B cell (primary cell): ENCODE measurements around the gene NPAS3. TPM values are rescaled to one million over a fixed set of nuclear protein-coding genes. Genes with fewer than 3 reads are reported as not detected.

Experiments
- ATAC-seq: fragments of 200-7000 bp; cut with Tn5 transposase; one replicate; pipeline ENCODE4 v1.10.0; 2021; ENCODE audit warnings: low read depth, mild to moderate bottlenecking, moderate number of reproducible peaks, moderate library complexity
- CTCF ChIA-PET: fragments of 350-600 bp; sonication (Branson Sonifier 250); formaldehyde crosslinking; loops from one replicate; lab custom pipeline; 2021; ENCODE audit warnings: antibody characterized with exemption, inconsistent platforms; lab: Charles Lee
- POLR2A ChIA-PET: fragments of 350-600 bp; sonication (Branson Sonifier 250); formaldehyde crosslinking; loops from one replicate; lab custom pipeline; 2021; ENCODE audit warnings: antibody characterized with exemption; lab: Charles Lee
- DNase-seq: peaks from one replicate; pipeline ENCODE4 v3.0.0; 2013
- H2AFZ ChIP-seq: 2 replicates; pipeline ENCODE4 v1.6.1; 2012; ENCODE audit warnings: mild to moderate bottlenecking, low read depth, low read length; ENCODE audit not compliant: insufficient read depth, poor library complexity, severe bottlenecking
- H3K27ac ChIP-seq, 2 donors: 1 replicate in 1 of 2; 2 replicates in 1 of 2; pipeline ENCODE4 v1.5.1; 2012 to 2013; ENCODE audit warnings: low read length in 2 of 2, mild to moderate bottlenecking in 2 of 2, moderate library complexity in 1 of 2
- H3K27me3 ChIP-seq, 4 experiments: fragments of 200-600 bp in 1 of 4; sonication (generic) in 1 of 4; replicated peaks in 1 of 4; 1 replicate in 2 of 4; 2 replicates in 2 of 4; pipeline versions ENCODE4 v1.6.1 to v1.7.0; 2013 to 2016; ENCODE audit warnings: low read length in 3 of 4, mild to moderate bottlenecking in 2 of 4, mixed read lengths in 1 of 4, moderate library complexity in 1 of 4; ENCODE audit not compliant: insufficient read depth in 4 of 4, control insufficient read depth in 3 of 4; ENCODE audit errors: control extremely low read depth in 1 of 4
- H3K36me3 ChIP-seq, 2 experiments: replicated peaks in 1 of 2; 1 replicate in 1 of 2; 2 replicates in 1 of 2; pipeline versions ENCODE4 v1.6.1 to v1.7.1; 2013; ENCODE audit warnings: low read length in 1 of 2; ENCODE audit not compliant: insufficient read depth in 2 of 2, control insufficient read depth in 1 of 2; ENCODE audit errors: control extremely low read depth in 1 of 2, extremely low read depth in 1 of 2
- H3K4me1 ChIP-seq, 2 donors: fragments of 200-600 bp in 1 of 2; sonication (generic) in 1 of 2; 1 replicate in 1 of 2; 2 replicates in 1 of 2; pipeline versions ENCODE4 v1.5.1 to v1.6.1; 2013 to 2017; ENCODE audit warnings: low read length in 2 of 2; ENCODE audit not compliant: control insufficient read depth in 2 of 2, insufficient read depth in 2 of 2
- H3K4me2 ChIP-seq: replicated peaks from 2 replicates; pipeline ENCODE3; 2012; ENCODE audit warnings: mild to moderate bottlenecking, low read depth, low read length; ENCODE audit not compliant: poor library complexity, severe bottlenecking
- H3K4me3 ChIP-seq, 5 experiments: fragments of 200-600 bp in 1 of 5; sonication (generic) in 1 of 5; 1 replicate in 3 of 5; 2 replicates in 2 of 5; pipeline versions ENCODE4 v1.5.1 to v1.7.0; 2011 to 2016; ENCODE audit warnings: low read length in 4 of 5, mild to moderate bottlenecking in 4 of 5, low read depth in 2 of 5, control low read depth in 1 of 5, moderate library complexity in 1 of 5; ENCODE audit not compliant: insufficient read depth in 1 of 5; ENCODE audit errors: control extremely low read depth in 1 of 5, extremely low read depth in 1 of 5
- H3K79me2 ChIP-seq: fragments of 200-600 bp; sonication (generic); one replicate; pipeline ENCODE4 v1.6.0; 2016; ENCODE audit warnings: low read length; ENCODE audit not compliant: control insufficient read depth, insufficient read depth
- H3K9ac ChIP-seq: fragments of 200-600 bp; sonication (generic); 2 replicates; pipeline ENCODE4 v1.6.1; 2017; ENCODE audit warnings: mild to moderate bottlenecking, low read length, moderate library complexity
- H3K9me3 ChIP-seq, 3 donors: one replicate each; pipeline versions ENCODE4 v1.6.1 to v1.7.1; 2013; ENCODE audit warnings: low read length in 2 of 3; ENCODE audit not compliant: control insufficient read depth in 2 of 3, insufficient read depth in 1 of 3; ENCODE audit errors: control extremely low read depth in 1 of 3
- H4K20me1 ChIP-seq: 2 replicates; pipeline ENCODE4 v1.6.0; 2012; ENCODE audit warnings: mild to moderate bottlenecking, low read length; ENCODE audit not compliant: insufficient read depth, control insufficient read depth, poor library complexity, severe bottlenecking
- H3K27ac Mint-ChIP-seq: one replicate; pipeline ENCODE4 v1.8.0; 2021; ENCODE audit warnings: mixed read lengths
- H3K27me3 Mint-ChIP-seq: one replicate; pipeline ENCODE4 v1.8.0; 2021; ENCODE audit warnings: mixed read lengths
- H3K4me1 Mint-ChIP-seq: one replicate; pipeline ENCODE4 v1.8.0; 2021; ENCODE audit warnings: mixed read lengths
- H3K4me3 Mint-ChIP-seq: one replicate; pipeline ENCODE4 v1.8.0; 2021; ENCODE audit warnings: mixed read lengths
- H3K9me3 Mint-ChIP-seq: one replicate; pipeline ENCODE4 v1.8.0; 2022; ENCODE audit warnings: mixed read lengths; ENCODE audit not compliant: insufficient read depth
- EZH2 ChIP-seq: IDR thresholded peaks from 2 replicates; pipeline ENCODE4 v1.6.1; 2012; ENCODE audit warnings: borderline replicate concordance, low read depth, mild to moderate bottlenecking, moderate library complexity, low read length; ENCODE audit not compliant: insufficient read depth, poor library complexity, severe bottlenecking
- WGBS: methylation state at CpG from one replicate; pipeline ENCODE4 v1.1.5; 2013; ENCODE audit warnings: missing lambda C conversion rate; ENCODE audit not compliant: insufficient coverage; 5-methylcytosine and 5-hydroxymethylcytosine counted together
- intact Hi-C: fragments of 100-400 bp; cut with micrococcal nuclease; formaldehyde crosslinking; loops from one replicate; pipeline ENCODE4 v1.10.0; 2022
- polyA plus RNA-seq: library from polyadenylated mRNA; depleted of rRNA; stranded (reverse); fragments of >200 nt; gene quantifications from 2 replicates; pipeline ENCODE4 v1.2.3, GENCODE V29; 2012
- total RNA-seq, 2 donors: library from RNA; stranded (reverse); fragments of 120-200 nt in 1 of 2; gene quantifications; 1 replicate in 1 of 2; 2 replicates in 1 of 2; pipeline versions ENCODE4 v1.2.3 to v1.2.4, GENCODE V29; 2013 to 2022
- TF ChIP-seq, protein P1 (sequence below): fragments of 200-600 bp; IDR thresholded peaks from one replicate; pipeline ENCODE4 v1.8.0; 2022; ENCODE audit warnings: antibody characterized with exemption, mild to moderate bottlenecking

Gene NPAS3
- total and polyA plus RNA-seq, 2 donors (not counting 1 experiment from before 2014, with no cell fraction given): not detected

DNA sequence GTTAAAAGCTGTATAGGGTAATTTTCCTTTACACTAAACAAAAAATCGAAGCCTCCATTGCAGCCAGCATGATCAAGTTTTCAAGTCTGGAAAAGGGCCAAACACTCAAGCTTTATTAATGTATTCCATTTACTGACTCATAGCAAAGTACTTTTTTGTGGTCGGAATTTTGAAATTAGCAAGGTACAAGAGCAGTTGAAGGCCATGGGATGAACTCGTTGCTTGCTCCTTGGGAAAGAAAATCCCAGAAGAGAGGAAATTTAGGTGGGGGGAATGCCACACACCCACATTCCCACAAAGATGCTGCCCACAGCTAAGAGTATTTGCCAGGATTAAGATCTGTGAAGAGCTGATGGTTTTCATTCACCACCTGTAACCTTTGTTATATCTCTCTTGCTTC, 678.5 kb downstream of the NPAS3 start:
- Histone ChIP-seq H3K4me3 (no peak overlapping the region), H4K20me1 (no peaks in the 10 kb centered on the region), H3K4me1 (no peaks in the 10 kb centered on the region), H3K9me3 (no peaks in the 10 kb centered on the region), H2AFZ (no peak overlapping the region), H3K27ac (no peak overlapping the region), H3K79me2 (no peaks in the 10 kb centered on the region), H3K4me2 (no peak overlapping the region), H3K27me3 (no peaks in the 10 kb centered on the region), H3K9ac (no peak overlapping the region), H3K36me3 (no peaks in the 10 kb centered on the region)
- no CpG with 5 or more reads among the region's 3 CpGs for WGBS
- no peaks in the 10 kb centered on the region for H3K9me3 Mint-ChIP-seq
- no peak for DNase-seq
- no peaks in the 10 kb centered on the region for H3K27me3 Mint-ChIP-seq
- H3K4me1 Mint-ChIP-seq: no peaks in the 10 kb centered on the region
- TF ChIP-seq EZH2: no peak
- TF ChIP-seq, protein P1, sequence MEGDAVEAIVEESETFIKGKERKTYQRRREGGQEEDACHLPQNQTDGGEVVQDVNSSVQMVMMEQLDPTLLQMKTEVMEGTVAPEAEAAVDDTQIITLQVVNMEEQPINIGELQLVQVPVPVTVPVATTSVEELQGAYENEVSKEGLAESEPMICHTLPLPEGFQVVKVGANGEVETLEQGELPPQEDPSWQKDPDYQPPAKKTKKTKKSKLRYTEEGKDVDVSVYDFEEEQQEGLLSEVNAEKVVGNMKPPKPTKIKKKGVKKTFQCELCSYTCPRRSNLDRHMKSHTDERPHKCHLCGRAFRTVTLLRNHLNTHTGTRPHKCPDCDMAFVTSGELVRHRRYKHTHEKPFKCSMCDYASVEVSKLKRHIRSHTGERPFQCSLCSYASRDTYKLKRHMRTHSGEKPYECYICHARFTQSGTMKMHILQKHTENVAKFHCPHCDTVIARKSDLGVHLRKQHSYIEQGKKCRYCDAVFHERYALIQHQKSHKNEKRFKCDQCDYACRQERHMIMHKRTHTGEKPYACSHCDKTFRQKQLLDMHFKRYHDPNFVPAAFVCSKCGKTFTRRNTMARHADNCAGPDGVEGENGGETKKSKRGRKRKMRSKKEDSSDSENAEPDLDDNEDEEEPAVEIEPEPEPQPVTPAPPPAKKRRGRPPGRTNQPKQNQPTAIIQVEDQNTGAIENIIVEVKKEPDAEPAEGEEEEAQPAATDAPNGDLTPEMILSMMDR: no peak
- no peak overlapping the region for H3K4me3 Mint-ChIP-seq
- intact Hi-C loops: no loop called here
- no peak overlapping the region for H3K27ac Mint-ChIP-seq
- no peak for ATAC-seq
- CTCF ChIA-PET: no interaction called here
- POLR2A ChIA-PET: no interaction called here

DNA sequence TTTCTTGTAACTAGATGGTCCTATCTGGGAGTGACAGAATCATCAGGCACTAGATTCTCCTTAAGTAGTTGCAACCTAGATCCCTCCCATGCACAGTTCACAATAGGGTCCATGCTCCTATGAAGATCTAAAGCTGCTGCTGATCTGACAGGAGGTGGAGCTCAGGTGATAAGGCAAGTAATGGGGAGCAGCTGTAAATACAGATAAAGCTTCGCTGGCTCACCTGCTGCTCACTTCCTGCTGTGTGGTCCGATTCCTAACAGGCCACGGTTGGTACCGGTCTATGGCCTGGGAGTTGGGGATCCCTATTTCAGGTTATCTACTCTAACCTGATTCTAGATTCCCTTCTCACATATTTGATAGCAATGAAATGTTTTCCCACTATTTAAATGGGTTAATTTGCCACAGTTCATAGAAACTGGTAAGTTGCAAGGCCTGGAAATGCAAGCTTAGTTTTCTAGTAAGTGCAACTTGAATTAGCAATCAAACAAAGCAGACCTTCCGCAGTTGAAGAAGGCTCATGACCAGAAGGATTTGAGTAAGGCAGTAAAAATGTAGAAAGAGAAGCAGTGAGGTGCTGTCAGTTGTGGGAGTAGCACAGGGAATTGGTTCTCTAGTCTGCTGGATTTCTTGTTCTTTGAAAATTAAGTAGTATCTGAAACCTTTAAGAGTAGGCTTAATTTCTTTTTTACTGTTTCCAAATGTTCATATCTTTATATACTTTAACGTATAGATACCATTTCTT, 679.9 kb downstream of the NPAS3 start:
- Histone ChIP-seq H3K36me3 (no peaks in the 10 kb centered on the region), H2AFZ (no peak overlapping the region), H3K9ac (no peak overlapping the region), H3K4me2 (no peak overlapping the region), H3K27me3 (no peaks in the 10 kb centered on the region), H3K4me1 (no peaks in the 10 kb centered on the region), H3K4me3 (no peak overlapping the region), H4K20me1 (no peaks in the 10 kb centered on the region), H3K9me3 (no peaks in the 10 kb centered on the region), H3K27ac (no peak overlapping the region), H3K79me2 (no peaks in the 10 kb centered on the region)
- no peaks in the 10 kb centered on the region for H3K27me3 Mint-ChIP-seq
- WGBS: 90% methylated on average over 5 of the region's 6 CpGs
- DNase-seq: no peak
- ChIA-PET CTCF (no interaction called here), POLR2A (no interaction called here)
- no peak for ATAC-seq
- H3K4me3 Mint-ChIP-seq: no peak overlapping the region
- intact Hi-C loops: no loop called here
- H3K9me3 Mint-ChIP-seq: no peaks in the 10 kb centered on the region
- no peak for TF ChIP-seq EZH2
- TF ChIP-seq, protein P1: no peak
- H3K27ac Mint-ChIP-seq: no peak overlapping the region
- no peaks in the 10 kb centered on the region for H3K4me1 Mint-ChIP-seq
